Neural crest cell (in vitro differentiated cells): Measurements from ENCODE around the gene HARS2. TPM values are rescaled to one million over a fixed set of nuclear protein-coding genes. Genes with fewer than 3 reads are reported as not detected.
A peak's percentile ranks its signal among the peaks of the same experiment; 100 is the strongest.
"Not testable (repeated sequence)": the region's sequence is repeated elsewhere in the genome, so short reads cannot be mapped to it uniquely, and the experiment has no call there.

Experiments used
- DNase-seq: peaks from one replicate; pipeline ENCODE4 v3.0.0; 2021; ENCODE audit warnings: low read depth, mixed read lengths, low spot score
- H3K27ac Mint-ChIP-seq: one replicate; pipeline ENCODE4 v1.8.0; 2021; ENCODE audit warnings: mild to moderate bottlenecking, mixed read lengths; ENCODE audit not compliant: unreplicated experiment
- H3K27me3 Mint-ChIP-seq: 2 replicates; pipeline ENCODE4 v1.8.0; 2021; ENCODE audit warnings: low read depth, mild to moderate bottlenecking, mixed read lengths
- H3K36me3 Mint-ChIP-seq: 2 replicates; pipeline ENCODE4 v1.8.0; 2021; ENCODE audit warnings: low read depth, mild to moderate bottlenecking, mixed read lengths
- H3K4me1 Mint-ChIP-seq: 2 replicates; pipeline ENCODE4 v1.8.0; 2021; ENCODE audit warnings: mixed read lengths
- H3K4me3 Mint-ChIP-seq: one replicate; pipeline ENCODE4 v1.8.0; 2021; ENCODE audit warnings: mild to moderate bottlenecking, mixed read lengths
- H3K9me3 Mint-ChIP-seq: 2 replicates; pipeline ENCODE4 v1.8.0; 2021; ENCODE audit warnings: mixed read lengths
- CTCF ChIP-seq: fragments of 200-600 bp; sonication (generic); conservative IDR thresholded peaks from 2 replicates; pipeline ENCODE4 v1.5.0; 2021; ENCODE audit warnings: antibody characterized with exemption, mild to moderate bottlenecking
- total RNA-seq: library from RNA; stranded (reverse); gene quantifications from 2 replicates; pipeline ENCODE4 v1.2.1, GENCODE V29; 2021

HARS2 gene
- total RNA-seq, 1 donor from 2014 or later = 33.2 TPM

DNA sequence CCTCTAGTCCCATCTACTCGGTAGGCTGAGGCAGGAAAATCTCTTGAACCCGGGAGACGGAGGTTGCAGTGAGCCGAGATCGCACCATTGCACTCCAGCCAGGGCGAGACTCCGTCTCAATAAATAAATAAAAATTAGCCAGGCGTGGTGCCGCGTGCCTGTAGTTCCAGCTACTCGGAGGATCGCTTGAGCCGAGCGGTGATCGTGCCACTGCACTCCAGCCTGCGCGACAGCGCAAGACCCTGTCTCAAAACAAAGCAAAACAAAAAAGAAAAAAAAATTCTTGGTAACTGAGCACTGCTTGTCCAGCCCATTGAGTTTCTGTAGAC is 27.3 kb upstream of the HARS2 start:
- H3K27ac Mint-ChIP-seq = no peak overlapping the region
- H3K4me1 Mint-ChIP-seq = peaks cover 28% of the 10 kb centered on the region
- DNase-seq = no peak
- H3K27me3 Mint-ChIP-seq = no peaks in the 10 kb centered on the region
- H3K36me3 Mint-ChIP-seq = peaks cover 22% of the 10 kb centered on the region
- peak overlapping the region; percentile 95 for H3K4me3 Mint-ChIP-seq
- no peak for TF ChIP-seq CTCF
- H3K9me3 Mint-ChIP-seq = no peaks in the 10 kb centered on the region

DNA sequence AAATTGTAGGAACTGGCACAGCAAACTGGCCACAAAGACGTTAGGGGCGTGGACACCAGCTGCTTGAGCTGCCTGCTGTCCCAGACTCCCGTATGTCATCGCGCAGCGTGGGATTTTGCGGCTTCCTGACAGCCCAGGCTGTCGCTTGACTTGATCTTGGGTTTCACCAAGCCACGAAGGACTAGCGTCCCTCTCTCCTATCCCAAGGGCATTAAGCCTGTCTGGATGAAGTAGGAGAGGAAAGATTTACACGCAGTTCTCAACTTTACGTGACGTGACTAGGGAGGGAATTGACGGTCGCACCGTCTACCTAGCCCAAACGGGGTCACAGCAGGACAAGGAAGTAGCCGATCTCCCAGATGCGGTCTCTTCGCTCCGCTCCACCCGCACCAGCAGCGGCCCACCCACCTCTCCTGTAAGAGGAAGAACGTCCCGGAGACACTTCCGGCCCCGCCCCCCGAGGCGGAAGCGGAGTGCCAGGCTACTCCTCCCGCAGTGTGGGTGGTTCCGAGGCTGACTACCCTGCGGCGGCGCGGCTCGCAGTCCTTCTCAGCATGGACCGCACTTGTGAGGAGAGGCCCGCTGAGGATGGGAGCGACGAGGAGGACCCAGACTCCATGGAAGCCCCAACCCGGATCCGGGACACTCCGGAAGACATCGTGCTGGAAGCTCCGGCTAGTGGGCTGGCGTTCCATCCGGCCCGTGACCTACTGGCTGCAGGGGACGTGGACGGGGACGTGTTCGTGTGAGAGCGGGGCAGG is 26.7 kb upstream of the HARS2 start, which contains the start of gene WDR55:
TSS of gene WDR55 (plus strand) at position 546 of the 761 bp plus-strand sequence. CDS start at position 555, 9 bp downstream.
- Mint-ChIP-seq H3K36me3 (peaks cover 21% of the 10 kb centered on the region), H3K4me3 (peak within 1 kb of the TSS; percentile 95)

GRCh38 chr5:140671035-140671434 is 20.2 kb upstream of the HARS2 start:
- H3K36me3 Mint-ChIP-seq = peaks cover 20% of the 10 kb centered on the region
- H3K27me3 Mint-ChIP-seq, H3K9me3 Mint-ChIP-seq, H3K4me3 Mint-ChIP-seq, H3K27ac Mint-ChIP-seq, DNase-seq: not testable (repeated sequence)
- H3K4me1 Mint-ChIP-seq = peaks cover 14% of the 10 kb centered on the region

More for the DNA sequence above, 26.7 kb upstream of the HARS2 start, which contains the start of gene WDR55:
- DNase-seq = peak; percentile 89
- Mint-ChIP-seq H3K27me3 (no peaks in the 10 kb centered on the region), H3K9me3 (no peaks in the 10 kb centered on the region), H3K4me1 (peaks cover 28% of the 10 kb centered on the region), H3K27ac (peak within 1 kb of the TSS; percentile 97)
- TF ChIP-seq CTCF = no peak

DNA sequence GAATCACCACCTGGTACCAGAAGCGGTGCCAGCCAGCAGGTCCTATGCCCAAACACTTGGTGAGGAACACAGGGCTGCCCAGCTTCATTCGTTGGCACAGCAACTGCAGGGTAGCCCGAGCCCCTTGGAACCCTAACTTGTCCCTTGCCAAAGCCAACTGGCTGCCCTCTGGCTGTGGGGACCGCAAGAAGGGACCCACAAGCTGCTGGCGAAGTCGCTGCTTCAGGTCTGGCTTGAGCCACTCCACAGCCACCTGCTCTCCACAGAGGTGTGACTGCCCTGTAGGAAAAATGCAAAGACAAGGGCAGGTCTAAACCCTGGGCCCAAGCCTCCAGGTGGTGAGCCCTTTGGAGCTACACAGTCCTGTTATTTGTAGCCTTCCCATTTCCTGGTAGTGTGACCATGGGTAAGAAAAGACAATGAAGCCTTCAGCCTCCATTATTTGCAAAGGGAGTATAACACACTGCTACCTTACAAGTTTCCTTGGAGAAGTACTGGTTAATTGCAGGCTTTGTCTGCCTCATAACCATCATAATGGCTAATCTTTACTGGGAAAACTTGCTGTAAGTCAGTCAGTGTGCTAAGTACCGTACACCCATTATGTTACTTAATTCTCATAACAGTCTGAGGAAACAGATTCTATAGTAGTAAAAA is 19.7 kb upstream of the HARS2 start:
- Mint-ChIP-seq H3K4me1 (peaks cover 9% of the 10 kb centered on the region), H3K36me3 (peaks cover 20% of the 10 kb centered on the region), H3K4me3 (no peak overlapping the region), H3K9me3 (no peaks in the 10 kb centered on the region), H3K27me3 (no peaks in the 10 kb centered on the region), H3K27ac (no peak overlapping the region)
- no peak for TF ChIP-seq CTCF
- no peak for DNase-seq

- H3K36me3 Mint-ChIP-seq = peaks cover 18% of the 10 kb centered on the region
- DNase-seq = no peak
- H3K27me3 Mint-ChIP-seq = no peaks in the 10 kb centered on the region
- no peak overlapping the region for H3K27ac Mint-ChIP-seq
- H3K4me1 Mint-ChIP-seq = peaks cover 2% of the 10 kb centered on the region
- no peaks in the 10 kb centered on the region for H3K9me3 Mint-ChIP-seq
- no peak for TF ChIP-seq CTCF
- H3K4me3 Mint-ChIP-seq = no peak overlapping the region
Observed at GRCh38 chr5:140672455-140673186, 18.6 kb upstream of the HARS2 start.
